GM21381 (cell line): ENCODE data around the gene KRT33B.
"Not testable (repeated sequence)": the region's sequence is repeated elsewhere in the genome, so short reads cannot be mapped to it uniquely, and the experiment has no call there.

Experiments used
- ATAC-seq: cut with Tn5 transposase; IDR thresholded peaks from one replicate; pipeline ENCODE4 v1.9.1; 2021; ENCODE audit warnings: mild to moderate bottlenecking, moderate library complexity; ENCODE audit not compliant: unreplicated experiment

Gene KRT33B

GRCh38 chr17:41369713-41370112 lies at the start of gene KRT33B:
Gene KRT33B, minus strand, starts transcription at chr17:41369813. Its CDS starts 63 bp downstream, at chr17:41369750.
- ATAC-seq, result no peak

DNA sequence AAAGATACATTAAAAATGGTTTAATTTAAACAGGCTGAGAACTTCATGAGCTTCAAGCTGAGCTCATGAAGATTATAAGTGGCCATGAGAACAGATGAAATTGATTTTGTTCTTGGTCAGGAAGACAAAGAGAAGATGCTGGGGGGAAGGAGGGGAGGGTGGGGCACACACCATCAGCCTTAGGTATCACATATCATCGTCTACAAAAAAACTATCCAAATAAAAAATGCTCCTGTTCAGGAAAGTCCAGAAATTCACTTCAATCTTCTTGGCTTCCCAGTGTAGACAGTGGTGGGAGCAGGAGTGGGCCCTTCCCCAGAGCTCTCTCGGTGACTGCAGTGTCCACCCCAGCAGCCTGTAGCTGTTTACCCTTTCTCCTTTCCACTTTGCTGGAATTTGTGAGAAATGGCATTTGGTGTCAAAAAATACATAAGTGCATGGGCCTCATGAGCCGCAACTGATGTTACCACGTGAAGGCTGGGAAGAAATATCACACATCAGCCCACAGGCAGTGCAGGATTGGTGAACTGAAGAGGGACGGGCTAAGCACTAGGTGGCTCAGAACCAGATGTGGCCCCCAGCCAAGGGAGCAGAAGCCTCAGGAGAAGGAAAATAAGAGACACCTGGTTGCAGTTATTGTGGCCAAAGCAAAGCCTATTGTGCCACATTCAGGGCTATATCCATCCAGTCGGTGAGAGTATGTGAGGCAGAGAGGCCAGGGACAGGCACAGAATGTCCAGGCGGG lies 48.7 kb upstream of the KRT33B start:
- no peak for ATAC-seq

- no peak for ATAC-seq
Observed at GRCh38 chr17:41417576-41418015, 48.0 kb upstream of the KRT33B start.

- no peak for ATAC-seq
Observed at GRCh38 chr17:41417127-41417526, 47.5 kb upstream of the KRT33B start.

DNA sequence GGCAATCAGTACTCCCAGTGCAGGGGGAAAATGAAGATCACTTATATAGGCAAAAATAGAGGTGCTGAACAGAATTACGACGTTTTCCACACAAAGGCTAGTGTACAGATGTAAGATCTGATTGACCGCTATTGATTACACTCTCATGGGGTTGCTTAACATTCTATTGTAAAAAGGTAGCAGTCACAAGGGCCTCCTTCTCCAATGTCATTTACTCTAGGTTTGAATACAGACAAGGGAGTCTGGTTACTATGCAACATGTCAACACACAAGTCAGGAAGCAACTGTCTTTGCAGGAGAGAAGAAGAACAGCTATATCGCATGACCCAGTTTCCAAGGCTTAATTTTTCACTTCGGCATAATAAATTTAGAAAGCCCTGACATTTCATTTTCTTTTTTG lies 46.9 kb upstream of the KRT33B start:
- ATAC-seq, result no peak

GRCh38 chr17:41415833-41416335 lies 46.3 kb upstream of the KRT33B start:
- no peak for ATAC-seq

GRCh38 chr17:41415411-41415810 lies 45.8 kb upstream of the KRT33B start:
- no peak for ATAC-seq

- no peak for ATAC-seq
Observed at GRCh38 chr17:41413982-41414381, 44.4 kb upstream of the KRT33B start.

GRCh38 chr17:41413353-41413957 lies 43.8 kb upstream of the KRT33B start:
- ATAC-seq, result no peak

DNA sequence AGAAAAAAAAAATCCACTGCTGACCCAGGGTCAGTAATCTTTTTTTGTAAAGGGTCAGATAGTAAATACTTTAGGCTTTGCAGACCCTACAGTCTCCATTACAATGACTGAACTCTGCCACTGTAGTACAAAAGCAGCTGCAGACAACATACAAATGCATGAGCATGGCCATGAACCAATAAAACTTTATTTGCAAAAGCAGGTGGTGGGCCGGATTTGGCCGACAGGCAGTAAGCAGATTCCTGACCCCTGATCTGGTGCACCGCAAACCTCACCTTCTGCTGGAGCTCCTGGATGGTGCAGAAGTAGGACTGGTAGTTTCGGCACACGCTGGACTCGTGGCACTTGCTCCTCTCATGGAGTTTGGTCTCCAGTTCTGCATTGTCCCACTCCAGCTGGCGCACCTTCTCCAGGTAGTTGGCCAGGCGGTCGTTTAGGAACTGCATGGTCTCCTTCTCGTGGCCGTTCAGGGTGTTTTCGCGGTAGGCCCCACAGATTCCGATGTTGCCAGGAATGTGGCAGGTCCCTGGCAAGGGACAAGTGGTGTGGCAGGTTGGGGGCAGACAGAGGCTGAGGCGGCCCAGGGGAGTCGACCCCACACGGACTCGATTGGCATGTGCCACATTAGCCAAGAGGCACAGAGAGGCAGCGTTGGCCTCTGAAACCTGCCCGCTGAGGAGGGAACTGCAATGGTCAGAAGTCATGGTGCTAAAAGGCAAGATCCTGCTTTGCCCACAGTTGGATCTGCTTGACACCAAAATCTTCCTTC lies 41.6 kb upstream of the KRT33B start:
- no peak for ATAC-seq

DNA sequence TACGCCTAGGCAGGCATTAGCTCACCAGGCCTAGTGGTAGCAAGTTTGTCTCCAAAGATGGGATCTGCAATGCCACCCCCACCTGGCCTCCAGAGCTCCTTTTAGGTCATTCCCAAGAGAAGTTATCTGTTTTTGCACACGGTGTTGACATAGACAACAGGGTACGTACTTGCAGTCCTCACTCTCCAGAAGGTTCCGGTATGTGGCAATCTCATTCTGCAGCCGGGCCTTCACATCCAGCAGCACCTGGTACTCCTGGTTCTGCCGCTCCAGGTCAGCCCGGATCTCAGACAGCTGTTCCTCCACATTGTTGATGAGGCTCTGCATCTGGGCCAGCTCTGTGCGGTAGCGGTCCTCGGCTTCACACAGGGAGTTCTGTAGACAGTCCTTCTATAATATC lies 37.6 kb upstream of the KRT33B start:
- no peak for ATAC-seq

- no peak for ATAC-seq
Observed at GRCh38 chr17:41406205-41406604, 36.6 kb upstream of the KRT33B start.

GRCh38 chr17:41404024-41404671 lies 34.5 kb upstream of the KRT33B start:
- no peak for ATAC-seq

GRCh38 chr17:41403404-41404023 lies 33.9 kb upstream of the KRT33B start:
- no peak for ATAC-seq

GRCh38 chr17:41402161-41402560 lies 32.5 kb upstream of the KRT33B start:
- no peak for ATAC-seq

DNA sequence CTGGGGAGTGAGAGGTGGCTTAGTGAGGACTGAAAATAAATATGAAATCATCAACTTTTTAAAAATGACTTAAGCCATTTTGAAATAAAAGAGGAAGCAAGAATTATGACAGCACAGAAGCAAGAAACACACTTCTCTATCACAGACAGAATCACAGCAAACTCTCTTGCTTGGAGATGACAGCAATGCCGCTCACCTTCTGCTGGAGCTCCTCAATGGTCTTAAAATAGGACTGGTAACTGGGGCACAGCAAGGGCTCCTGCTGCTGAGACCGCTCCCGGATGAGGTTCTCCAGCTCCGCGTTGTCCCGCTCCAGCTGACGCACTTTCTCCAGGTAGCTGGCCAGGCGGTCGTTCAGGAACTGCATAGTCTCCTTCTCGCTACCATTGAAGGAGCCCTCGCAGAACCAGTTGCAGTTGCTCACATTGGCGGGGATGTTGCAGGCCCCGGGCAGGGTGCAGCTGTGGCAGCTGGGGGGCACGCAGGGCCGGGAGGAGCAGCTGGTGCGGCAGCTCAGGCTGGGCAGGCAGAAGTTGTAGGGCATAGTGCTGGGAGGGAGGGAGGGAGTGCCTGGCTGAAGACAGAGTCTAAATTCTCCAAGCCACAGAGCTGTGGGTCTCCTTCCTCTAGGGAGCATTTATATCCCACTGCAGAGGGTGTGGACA lies 27.5 kb upstream of the KRT33B start, which contains the start of gene KRT31:
Gene KRT31, minus strand, starts transcription at position 613 of the 665 bp plus-strand sequence. Its CDS starts 69 bp downstream, at position 544.
- no peak for ATAC-seq

- no peak for ATAC-seq
Observed at GRCh38 chr17:41396340-41396739, 26.7 kb upstream of the KRT33B start.

- no peak for ATAC-seq
Observed at GRCh38 chr17:41395611-41396010, 26.0 kb upstream of the KRT33B start.

GRCh38 chr17:41395044-41395443 lies 25.4 kb upstream of the KRT33B start:
- ATAC-seq, result not testable (repeated sequence)
